ENCODE measurements around the gene MEA1. TPM values are rescaled to one million over a fixed set of nuclear protein-coding genes. Genes with fewer than 3 reads are reported as not detected.
"Not testable (repeated sequence)": the region's sequence is repeated elsewhere in the genome, so short reads cannot be mapped to it uniquely, and the experiment has no call there.

Gene MEA1
- total RNA-seq, 6 experiments from 2014 or later: 114 to 132 (median 118) TPM

DNA sequence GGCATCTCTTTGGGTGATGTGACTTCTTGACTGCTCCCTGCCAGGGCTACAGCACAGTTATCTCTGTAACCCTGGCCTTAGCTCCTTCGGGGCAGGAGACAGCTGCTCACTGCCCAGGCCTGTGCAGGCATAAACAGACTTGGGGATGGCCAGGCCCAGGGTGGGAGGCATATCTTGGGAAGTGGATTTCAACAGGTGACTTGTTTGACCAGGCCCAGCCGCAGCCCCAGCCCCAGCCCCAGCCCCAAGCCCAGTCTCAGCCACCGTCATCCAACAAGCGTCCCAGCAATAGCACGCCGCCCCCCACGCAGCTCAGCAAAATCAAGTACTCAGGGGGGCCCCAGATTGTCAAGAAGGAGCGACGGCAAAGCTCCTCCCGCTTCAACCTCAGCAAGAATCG is 7.5 kb downstream of the MEA1 start:
- DNase-seq: no peak
- Mint-ChIP-seq H3K4me1 (ENCODE audit: low read depth) (0 out of 2 replicates have a peak, but pooled peaks cover under 1% of the 10 kb centered on the region), H3K9me3 (no peaks in the 10 kb centered on the region), H3K4me3 (no peak overlapping the region), H3K27me3 (ENCODE audit: insufficient read depth) (no peaks in the 10 kb centered on the region; the same call in 1 of the 2 replicates), H3K27ac (no peak overlapping the region), H3K36me3 (ENCODE audit: low read depth) (peaks cover 11% of the 10 kb centered on the region; the same call in 1 of the 2 replicates)
- TF ChIP-seq, protein P1, sequence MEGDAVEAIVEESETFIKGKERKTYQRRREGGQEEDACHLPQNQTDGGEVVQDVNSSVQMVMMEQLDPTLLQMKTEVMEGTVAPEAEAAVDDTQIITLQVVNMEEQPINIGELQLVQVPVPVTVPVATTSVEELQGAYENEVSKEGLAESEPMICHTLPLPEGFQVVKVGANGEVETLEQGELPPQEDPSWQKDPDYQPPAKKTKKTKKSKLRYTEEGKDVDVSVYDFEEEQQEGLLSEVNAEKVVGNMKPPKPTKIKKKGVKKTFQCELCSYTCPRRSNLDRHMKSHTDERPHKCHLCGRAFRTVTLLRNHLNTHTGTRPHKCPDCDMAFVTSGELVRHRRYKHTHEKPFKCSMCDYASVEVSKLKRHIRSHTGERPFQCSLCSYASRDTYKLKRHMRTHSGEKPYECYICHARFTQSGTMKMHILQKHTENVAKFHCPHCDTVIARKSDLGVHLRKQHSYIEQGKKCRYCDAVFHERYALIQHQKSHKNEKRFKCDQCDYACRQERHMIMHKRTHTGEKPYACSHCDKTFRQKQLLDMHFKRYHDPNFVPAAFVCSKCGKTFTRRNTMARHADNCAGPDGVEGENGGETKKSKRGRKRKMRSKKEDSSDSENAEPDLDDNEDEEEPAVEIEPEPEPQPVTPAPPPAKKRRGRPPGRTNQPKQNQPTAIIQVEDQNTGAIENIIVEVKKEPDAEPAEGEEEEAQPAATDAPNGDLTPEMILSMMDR (IDR thresholded peaks at IDR 0.05): no peak

DNA sequence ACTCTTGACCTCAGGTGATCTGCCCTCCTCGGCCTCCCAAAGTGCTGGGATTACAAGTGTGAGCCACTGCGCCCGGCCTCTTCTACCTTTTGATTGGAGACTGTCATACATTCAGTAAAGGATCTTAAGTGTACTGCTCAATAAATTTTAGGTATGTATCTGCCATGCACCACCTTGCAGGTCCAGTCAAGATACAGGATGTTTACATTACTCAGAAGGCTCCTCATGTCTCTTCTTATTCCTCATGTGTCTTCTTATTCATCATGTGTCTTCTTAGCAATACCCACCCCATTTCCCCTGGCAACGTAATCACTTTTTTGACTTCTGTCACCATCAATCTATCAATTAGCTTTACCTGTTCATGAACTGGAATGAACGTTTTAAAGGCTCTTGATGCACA is 7.9 kb downstream of the MEA1 start:
- TF ChIP-seq, protein P1 (IDR thresholded peaks at IDR 0.05): no peak
- no peak overlapping the region for H3K27ac Mint-ChIP-seq
- H3K4me1 Mint-ChIP-seq (ENCODE audit: low read depth): no peaks in the 10 kb centered on the region
- no peak for DNase-seq
- H3K36me3 Mint-ChIP-seq (ENCODE audit: low read depth): peaks cover 11% of the 10 kb centered on the region; the same call in 1 of the 2 replicates
- H3K9me3 Mint-ChIP-seq: no peaks in the 10 kb centered on the region
- H3K4me3 Mint-ChIP-seq: no peak overlapping the region
- no peaks in the 10 kb centered on the region; the same call in 1 of the 2 replicates for H3K27me3 Mint-ChIP-seq (ENCODE audit: insufficient read depth)

DNA sequence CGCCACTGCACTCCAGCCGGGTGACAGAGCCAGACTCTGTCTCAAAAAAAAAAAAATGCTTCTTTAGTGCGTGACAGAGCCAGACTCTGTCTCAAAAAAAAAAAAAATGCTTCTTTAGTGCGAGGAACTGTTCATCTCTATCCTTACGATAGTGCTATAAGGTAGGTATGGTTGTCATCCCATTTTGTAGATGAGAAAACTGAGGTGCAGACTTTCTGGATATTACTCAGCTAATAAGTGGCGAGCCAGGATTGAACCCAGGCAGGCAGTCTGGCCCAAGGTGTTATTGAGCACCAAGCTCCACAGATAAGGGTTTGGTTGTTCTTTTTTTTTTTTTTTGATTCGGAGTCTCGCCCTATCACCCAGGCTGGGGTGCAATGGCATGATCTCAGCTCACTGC is 11.9 kb downstream of the MEA1 start:
- H3K36me3 Mint-ChIP-seq (ENCODE audit: low read depth): peaks cover 4% of the 10 kb centered on the region; the same call in 1 of the 2 replicates
- DNase-seq: no peak
- no peaks in the 10 kb centered on the region for H3K27me3 Mint-ChIP-seq (ENCODE audit: insufficient read depth)
- H3K4me1 Mint-ChIP-seq (ENCODE audit: low read depth): no peaks in the 10 kb centered on the region
- no peak overlapping the region for H3K4me3 Mint-ChIP-seq
- TF ChIP-seq, protein P1 (IDR thresholded peaks at IDR 0.05): no peak
- H3K9me3 Mint-ChIP-seq: no peaks in the 10 kb centered on the region
- no peak overlapping the region for H3K27ac Mint-ChIP-seq

DNA sequence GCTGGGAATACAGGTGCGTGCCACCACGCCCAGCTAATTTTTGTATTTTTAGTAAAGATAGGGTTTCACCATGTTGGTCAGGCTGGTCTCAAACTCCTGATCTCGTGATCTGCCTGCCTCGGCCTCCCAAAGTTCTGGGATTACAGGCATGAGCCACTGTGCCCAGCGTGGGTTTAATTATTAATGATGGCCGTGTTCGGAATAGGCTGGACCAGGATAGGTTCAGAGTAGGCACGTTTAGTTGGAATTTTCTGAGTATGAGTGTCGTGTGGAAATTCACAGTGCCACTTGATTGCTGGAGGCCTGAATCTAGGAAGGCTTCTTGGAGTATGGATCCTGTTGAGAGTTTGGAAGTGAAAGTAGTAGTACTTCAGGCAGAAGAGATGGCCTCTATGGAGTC is 15.5 kb downstream of the MEA1 start:
- H3K27ac Mint-ChIP-seq; H3K27me3 Mint-ChIP-seq (ENCODE audit: insufficient read depth); H3K4me3 Mint-ChIP-seq; H3K4me1 Mint-ChIP-seq (ENCODE audit: low read depth); H3K36me3 Mint-ChIP-seq (ENCODE audit: low read depth); H3K9me3 Mint-ChIP-seq; DNase-seq: not testable (repeated sequence)

DNA sequence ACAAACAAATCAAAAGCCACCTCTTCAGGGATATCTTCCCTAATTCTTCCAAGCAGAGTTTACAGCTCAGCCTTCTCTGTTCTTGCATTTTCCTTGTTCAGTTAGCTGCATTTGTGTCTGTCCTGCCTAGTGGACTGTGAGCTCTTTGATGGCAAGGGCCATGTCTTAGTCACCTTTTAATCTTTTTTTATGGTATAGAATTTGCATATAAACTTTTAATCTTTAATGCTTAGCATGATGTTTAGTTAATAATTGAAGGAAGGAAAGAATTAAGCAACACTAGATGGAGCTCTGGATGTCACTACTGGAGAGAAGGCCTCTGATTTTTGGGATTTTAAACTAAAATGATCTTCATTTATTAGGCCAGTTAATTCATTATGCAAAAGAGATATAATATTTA is 17.2 kb downstream of the MEA1 start:
- no peak for DNase-seq
- H3K4me3 Mint-ChIP-seq: no peak overlapping the region
- peaks cover 5% of the 10 kb centered on the region; the same call in 1 of the 2 replicates for H3K36me3 Mint-ChIP-seq (ENCODE audit: low read depth)
- no peaks in the 10 kb centered on the region for H3K27me3 Mint-ChIP-seq (ENCODE audit: insufficient read depth)
- H3K9me3 Mint-ChIP-seq: no peaks in the 10 kb centered on the region
- peaks cover 7% of the 10 kb centered on the region for H3K4me1 Mint-ChIP-seq (ENCODE audit: low read depth)
- H3K27ac Mint-ChIP-seq: peak overlapping the region; percentile 58
- TF ChIP-seq, protein P1 (IDR thresholded peaks at IDR 0.05): no peak

DNA sequence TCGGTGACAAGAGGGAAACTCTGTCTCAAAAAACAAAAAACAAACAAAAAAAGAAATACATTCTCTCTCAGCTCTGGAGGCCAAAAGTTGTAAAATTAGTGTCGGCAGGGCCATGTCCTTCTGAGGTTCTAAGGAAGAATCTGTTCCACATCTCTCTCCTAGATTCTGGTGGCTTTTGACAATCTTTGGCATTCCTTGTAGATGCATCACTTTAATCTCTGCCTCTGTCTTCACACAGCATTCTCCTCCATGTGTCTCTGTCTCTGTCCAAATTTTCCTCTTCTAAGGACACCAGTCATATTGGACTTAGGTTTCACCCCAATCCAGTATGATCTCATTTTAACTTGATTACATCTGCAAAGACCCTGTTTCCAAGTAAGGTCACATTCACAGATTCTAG is 20.3 kb downstream of the MEA1 start:
- H3K27ac Mint-ChIP-seq: peak overlapping the region; percentile 40; the same call in 1 of the 2 replicates
- peaks cover 11% of the 10 kb centered on the region for H3K4me1 Mint-ChIP-seq (ENCODE audit: low read depth)
- peaks cover 14% of the 10 kb centered on the region for H3K36me3 Mint-ChIP-seq (ENCODE audit: low read depth)
- H3K9me3 Mint-ChIP-seq: no peaks in the 10 kb centered on the region
- DNase-seq: no peak
- H3K4me3 Mint-ChIP-seq: no peak overlapping the region; the same call in 1 of the 2 replicates
- TF ChIP-seq, protein P1 (IDR thresholded peaks at IDR 0.05): no peak
- H3K27me3 Mint-ChIP-seq (ENCODE audit: insufficient read depth): no peaks in the 10 kb centered on the region
